VCaP (cell line): ENCODE measurements around the gene WDR45.

Source experiments
- H3K27ac ChIP-seq: fragments of 450-650 bp; 2 replicates; pipeline ENCODE4 v1.5.1; 2017
- CTCF ChIP-seq: fragments of 450-650 bp; conservative IDR thresholded peaks from 2 replicates; pipeline ENCODE4 v1.5.1; 2017; ENCODE audit warnings: mild to moderate bottlenecking, moderate library complexity

The WDR45 gene

GRCh38 chrX:49059681-49060085 is 20.0 kb downstream of the WDR45 start:
- H3K27ac ChIP-seq: peak overlapping the region; percentile 59
- TF ChIP-seq CTCF: no peak

GRCh38 chrX:49059201-49059600 is 20.5 kb downstream of the WDR45 start:
- TF ChIP-seq CTCF: no peak
- H3K27ac ChIP-seq: peak overlapping the region; percentile 59

- H3K27ac ChIP-seq: peak within 1 kb of the TSS; percentile 59
- no peak for TF ChIP-seq CTCF
Measured at GRCh38 chrX:49058794-49059193, 20.9 kb downstream of the WDR45 start, which contains the start of gene CCDC120. CCDC120 (plus strand) TSS chrX:49058999; CDS start chrX:49062042, 3,043 bp downstream.

GRCh38 chrX:49054073-49054762 is 25.5 kb downstream of the WDR45 start:
- H3K27ac ChIP-seq: no peak overlapping the region; the same call in 1 of the 2 replicates
- no peak for TF ChIP-seq CTCF

- TF ChIP-seq CTCF: no peak
- H3K27ac ChIP-seq: peak overlapping the region; percentile 41; the same call in 1 of the 2 replicates
Measured at GRCh38 chrX:49053223-49054072, 26.2 kb downstream of the WDR45 start.

GRCh38 chrX:49043987-49044281 is 35.8 kb downstream of the WDR45 start:
- TF ChIP-seq CTCF: peak; percentile 21; the same call in 1 of the 2 replicates
- H3K27ac ChIP-seq: peak overlapping the region; percentile 24; the same call in 1 of the 2 replicates

GRCh38 chrX:49043220-49043986 is 36.3 kb downstream of the WDR45 start, which contains the start of gene TFE3:
TFE3 (minus strand) TSS chrX:49043357; CDS start chrX:49043226, 131 bp downstream.
- peak; percentile 69 for TF ChIP-seq CTCF
- peak within 1 kb of the TSS; percentile 61; the same call in 1 of the 2 replicates for H3K27ac ChIP-seq
